B cell (primary cell): ENCODE results near the gene MAFB. TPM values are rescaled to one million over a fixed set of nuclear protein-coding genes. Genes with fewer than 3 reads are reported as not detected.

Source experiments
- ATAC-seq: fragments of 200-7000 bp; cut with Tn5 transposase; one replicate; pipeline ENCODE4 v1.10.0; 2021; ENCODE audit warnings: low read depth, mild to moderate bottlenecking, moderate number of reproducible peaks, moderate library complexity
- CTCF ChIA-PET: fragments of 350-600 bp; sonication (Branson Sonifier 250); formaldehyde crosslinking; loops from one replicate; lab custom pipeline; 2021; ENCODE audit warnings: antibody characterized with exemption, inconsistent platforms; lab: Charles Lee
- POLR2A ChIA-PET: fragments of 350-600 bp; sonication (Branson Sonifier 250); formaldehyde crosslinking; loops from one replicate; lab custom pipeline; 2021; ENCODE audit warnings: antibody characterized with exemption; lab: Charles Lee
- DNase-seq: peaks from one replicate; pipeline ENCODE4 v3.0.0; 2013
- H2AFZ ChIP-seq: 2 replicates; pipeline ENCODE4 v1.6.1; 2012; ENCODE audit warnings: mild to moderate bottlenecking, low read depth, low read length; ENCODE audit not compliant: insufficient read depth, poor library complexity, severe bottlenecking
- H3K27ac ChIP-seq, 2 donors: 1 replicate in 1 of 2; 2 replicates in 1 of 2; pipeline ENCODE4 v1.5.1; 2012 to 2013; ENCODE audit warnings: low read length in 2 of 2, mild to moderate bottlenecking in 2 of 2, moderate library complexity in 1 of 2
- H3K27me3 ChIP-seq, 4 experiments: fragments of 200-600 bp in 1 of 4; sonication (generic) in 1 of 4; replicated peaks in 1 of 4; 1 replicate in 2 of 4; 2 replicates in 2 of 4; pipeline versions ENCODE4 v1.6.1 to v1.7.0; 2013 to 2016; ENCODE audit warnings: low read length in 3 of 4, mild to moderate bottlenecking in 2 of 4, mixed read lengths in 1 of 4, moderate library complexity in 1 of 4; ENCODE audit not compliant: insufficient read depth in 4 of 4, control insufficient read depth in 3 of 4; ENCODE audit errors: control extremely low read depth in 1 of 4
- H3K36me3 ChIP-seq, 2 experiments: replicated peaks in 1 of 2; 1 replicate in 1 of 2; 2 replicates in 1 of 2; pipeline versions ENCODE4 v1.6.1 to v1.7.1; 2013; ENCODE audit warnings: low read length in 1 of 2; ENCODE audit not compliant: insufficient read depth in 2 of 2, control insufficient read depth in 1 of 2; ENCODE audit errors: control extremely low read depth in 1 of 2, extremely low read depth in 1 of 2
- H3K4me1 ChIP-seq, 2 donors: fragments of 200-600 bp in 1 of 2; sonication (generic) in 1 of 2; 1 replicate in 1 of 2; 2 replicates in 1 of 2; pipeline versions ENCODE4 v1.5.1 to v1.6.1; 2013 to 2017; ENCODE audit warnings: low read length in 2 of 2; ENCODE audit not compliant: control insufficient read depth in 2 of 2, insufficient read depth in 2 of 2
- H3K4me2 ChIP-seq: replicated peaks from 2 replicates; pipeline ENCODE3; 2012; ENCODE audit warnings: mild to moderate bottlenecking, low read depth, low read length; ENCODE audit not compliant: poor library complexity, severe bottlenecking
- H3K4me3 ChIP-seq, 5 experiments: fragments of 200-600 bp in 1 of 5; sonication (generic) in 1 of 5; 1 replicate in 3 of 5; 2 replicates in 2 of 5; pipeline versions ENCODE4 v1.5.1 to v1.7.0; 2011 to 2016; ENCODE audit warnings: low read length in 4 of 5, mild to moderate bottlenecking in 4 of 5, low read depth in 2 of 5, control low read depth in 1 of 5, moderate library complexity in 1 of 5; ENCODE audit not compliant: insufficient read depth in 1 of 5; ENCODE audit errors: control extremely low read depth in 1 of 5, extremely low read depth in 1 of 5
- H3K79me2 ChIP-seq: fragments of 200-600 bp; sonication (generic); one replicate; pipeline ENCODE4 v1.6.0; 2016; ENCODE audit warnings: low read length; ENCODE audit not compliant: control insufficient read depth, insufficient read depth
- H3K9ac ChIP-seq: fragments of 200-600 bp; sonication (generic); 2 replicates; pipeline ENCODE4 v1.6.1; 2017; ENCODE audit warnings: mild to moderate bottlenecking, low read length, moderate library complexity
- H3K9me3 ChIP-seq, 3 donors: one replicate each; pipeline versions ENCODE4 v1.6.1 to v1.7.1; 2013; ENCODE audit warnings: low read length in 2 of 3; ENCODE audit not compliant: control insufficient read depth in 2 of 3, insufficient read depth in 1 of 3; ENCODE audit errors: control extremely low read depth in 1 of 3
- H4K20me1 ChIP-seq: 2 replicates; pipeline ENCODE4 v1.6.0; 2012; ENCODE audit warnings: mild to moderate bottlenecking, low read length; ENCODE audit not compliant: insufficient read depth, control insufficient read depth, poor library complexity, severe bottlenecking
- H3K27ac Mint-ChIP-seq: one replicate; pipeline ENCODE4 v1.8.0; 2021; ENCODE audit warnings: mixed read lengths
- H3K27me3 Mint-ChIP-seq: one replicate; pipeline ENCODE4 v1.8.0; 2021; ENCODE audit warnings: mixed read lengths
- H3K4me1 Mint-ChIP-seq: one replicate; pipeline ENCODE4 v1.8.0; 2021; ENCODE audit warnings: mixed read lengths
- H3K4me3 Mint-ChIP-seq: one replicate; pipeline ENCODE4 v1.8.0; 2021; ENCODE audit warnings: mixed read lengths
- H3K9me3 Mint-ChIP-seq: one replicate; pipeline ENCODE4 v1.8.0; 2022; ENCODE audit warnings: mixed read lengths; ENCODE audit not compliant: insufficient read depth
- EZH2 ChIP-seq: IDR thresholded peaks from 2 replicates; pipeline ENCODE4 v1.6.1; 2012; ENCODE audit warnings: borderline replicate concordance, low read depth, mild to moderate bottlenecking, moderate library complexity, low read length; ENCODE audit not compliant: insufficient read depth, poor library complexity, severe bottlenecking
- WGBS: methylation state at CpG from one replicate; pipeline ENCODE4 v1.1.5; 2013; ENCODE audit warnings: missing lambda C conversion rate; ENCODE audit not compliant: insufficient coverage; 5-methylcytosine and 5-hydroxymethylcytosine counted together
- intact Hi-C: fragments of 100-400 bp; cut with micrococcal nuclease; formaldehyde crosslinking; loops from one replicate; pipeline ENCODE4 v1.10.0; 2022
- polyA plus RNA-seq: library from polyadenylated mRNA; depleted of rRNA; stranded (reverse); fragments of >200 nt; gene quantifications from 2 replicates; pipeline ENCODE4 v1.2.3, GENCODE V29; 2012
- total RNA-seq, 2 donors: library from RNA; stranded (reverse); fragments of 120-200 nt in 1 of 2; gene quantifications; 1 replicate in 1 of 2; 2 replicates in 1 of 2; pipeline versions ENCODE4 v1.2.3 to v1.2.4, GENCODE V29; 2013 to 2022
- TF ChIP-seq, protein P1 (sequence below): fragments of 200-600 bp; IDR thresholded peaks from one replicate; pipeline ENCODE4 v1.8.0; 2022; ENCODE audit warnings: antibody characterized with exemption, mild to moderate bottlenecking

Gene MAFB
- total and polyA plus RNA-seq, 2 donors (not counting 1 experiment from before 2014, with no cell fraction given): 1.6 to 1.8 TPM

DNA sequence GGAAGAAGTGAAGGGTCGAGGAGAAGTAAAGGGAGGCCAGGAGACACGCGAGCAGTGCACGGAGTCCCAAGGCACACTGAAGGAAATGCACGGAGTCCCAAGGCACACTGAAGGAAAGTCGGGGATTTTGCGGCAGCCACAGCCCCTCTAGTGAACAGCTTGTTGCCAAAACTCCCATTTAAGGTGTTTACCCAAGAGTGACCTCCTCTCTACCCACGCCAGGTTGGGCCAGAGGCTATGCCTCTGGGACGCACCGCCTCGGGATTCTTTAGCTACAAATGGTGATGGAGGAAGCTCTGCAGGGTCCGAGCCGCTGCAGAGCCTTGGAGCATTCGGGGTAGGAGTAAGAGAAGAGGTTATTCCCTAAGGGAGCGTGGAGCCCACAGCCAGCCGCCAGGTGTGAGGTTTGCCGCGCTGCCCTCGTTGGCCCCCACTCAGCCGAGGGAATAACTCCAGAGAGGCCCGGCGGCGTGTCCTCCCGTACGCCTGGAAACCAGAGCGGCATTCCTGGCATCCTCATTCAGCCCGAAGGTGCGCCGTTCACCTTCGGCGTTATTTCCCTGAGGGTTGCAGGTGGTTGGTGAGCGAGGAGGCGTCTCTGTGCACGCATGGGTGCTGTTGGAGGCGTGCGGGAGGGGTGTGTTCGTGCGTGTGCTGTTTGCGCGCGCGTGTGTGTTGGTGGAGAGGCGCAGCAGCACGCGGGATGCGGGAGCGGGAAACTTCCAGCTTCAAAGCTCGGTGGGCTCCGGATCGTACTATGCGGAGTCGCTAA is 3.4 kb upstream of the MAFB start:
- ChIA-PET CTCF (no interaction called here), POLR2A (no interaction called here)
- Histone ChIP-seq H3K27me3 (peaks cover 0 to 67% (median 43%) of the 10 kb centered on the region in 4 experiments), H3K36me3 (no peaks in the 10 kb centered on the region), H3K4me2 (no peak overlapping the region), H2AFZ (no peak overlapping the region), H3K79me2 (no peaks in the 10 kb centered on the region), H3K4me1 (peaks cover 21 to 28% of the 10 kb centered on the region in 2 donors), H4K20me1 (no peaks in the 10 kb centered on the region), H3K27ac (no peak overlapping the region), H3K4me3 (no peak overlapping the region), H3K9ac (no peak overlapping the region), H3K9me3 (peaks cover 0 to 13% (median 0%) of the 10 kb centered on the region in 3 donors)
- peaks cover 12% of the 10 kb centered on the region for H3K4me1 Mint-ChIP-seq
- TF ChIP-seq, protein P1, sequence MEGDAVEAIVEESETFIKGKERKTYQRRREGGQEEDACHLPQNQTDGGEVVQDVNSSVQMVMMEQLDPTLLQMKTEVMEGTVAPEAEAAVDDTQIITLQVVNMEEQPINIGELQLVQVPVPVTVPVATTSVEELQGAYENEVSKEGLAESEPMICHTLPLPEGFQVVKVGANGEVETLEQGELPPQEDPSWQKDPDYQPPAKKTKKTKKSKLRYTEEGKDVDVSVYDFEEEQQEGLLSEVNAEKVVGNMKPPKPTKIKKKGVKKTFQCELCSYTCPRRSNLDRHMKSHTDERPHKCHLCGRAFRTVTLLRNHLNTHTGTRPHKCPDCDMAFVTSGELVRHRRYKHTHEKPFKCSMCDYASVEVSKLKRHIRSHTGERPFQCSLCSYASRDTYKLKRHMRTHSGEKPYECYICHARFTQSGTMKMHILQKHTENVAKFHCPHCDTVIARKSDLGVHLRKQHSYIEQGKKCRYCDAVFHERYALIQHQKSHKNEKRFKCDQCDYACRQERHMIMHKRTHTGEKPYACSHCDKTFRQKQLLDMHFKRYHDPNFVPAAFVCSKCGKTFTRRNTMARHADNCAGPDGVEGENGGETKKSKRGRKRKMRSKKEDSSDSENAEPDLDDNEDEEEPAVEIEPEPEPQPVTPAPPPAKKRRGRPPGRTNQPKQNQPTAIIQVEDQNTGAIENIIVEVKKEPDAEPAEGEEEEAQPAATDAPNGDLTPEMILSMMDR: no peak
- TF ChIP-seq EZH2: no peak
- intact Hi-C loops: no loop called here
- ATAC-seq (no peak), DNase-seq (no peak)
- H3K4me3 Mint-ChIP-seq: no peak overlapping the region
- no peaks in the 10 kb centered on the region for H3K9me3 Mint-ChIP-seq
- H3K27ac Mint-ChIP-seq: no peak overlapping the region
- WGBS: 13% methylated on average over 48 of the region's 52 CpGs
- H3K27me3 Mint-ChIP-seq: peaks cover 70% of the 10 kb centered on the region

DNA sequence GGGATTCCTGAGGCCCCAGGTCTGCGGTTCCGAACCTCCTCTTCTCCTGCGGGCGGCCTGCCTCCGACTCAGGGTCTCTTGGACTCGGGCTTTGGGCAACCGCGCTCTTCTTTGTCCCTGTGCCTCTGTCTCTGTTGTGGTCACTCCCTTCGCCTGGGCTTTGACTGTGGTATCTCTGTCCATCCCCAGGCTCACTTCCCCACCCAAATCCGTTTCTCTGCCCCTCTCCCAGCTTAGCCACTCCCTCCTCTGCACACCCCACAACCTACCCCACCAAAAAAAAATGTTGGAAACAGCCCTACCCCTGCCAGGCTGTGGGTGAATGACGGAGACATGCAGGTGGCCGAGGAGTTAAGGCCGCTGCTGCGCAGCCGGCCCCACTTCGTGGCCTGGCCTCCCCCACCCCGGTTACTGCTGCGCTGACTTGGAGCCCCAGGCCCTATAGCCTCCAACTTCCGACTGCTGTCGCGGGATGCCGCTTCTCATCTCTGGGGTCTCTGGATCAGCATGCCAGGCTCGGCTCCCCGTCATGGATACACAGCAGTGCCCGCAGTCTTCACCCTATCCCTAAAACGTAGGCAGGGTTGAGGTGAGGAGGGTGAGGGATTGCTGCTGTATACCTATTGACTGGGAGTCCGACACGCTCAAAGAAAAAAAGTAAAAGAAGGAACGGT is 2.7 kb upstream of the MAFB start:
- Histone ChIP-seq H3K9ac (no peak overlapping the region), H3K9me3 (peaks cover 0 to 13% (median 0%) of the 10 kb centered on the region in 3 donors), H3K4me1 (peaks cover 23 to 30% of the 10 kb centered on the region in 2 donors), H3K4me2 (no peak overlapping the region), H3K27me3 (peaks cover 0 to 66% (median 43%) of the 10 kb centered on the region in 4 experiments), H3K4me3 (no peak overlapping the region), H3K36me3 (no peaks in the 10 kb centered on the region), H3K79me2 (no peaks in the 10 kb centered on the region), H2AFZ (no peak overlapping the region), H4K20me1 (no peaks in the 10 kb centered on the region), H3K27ac (no peak overlapping the region)
- ChIA-PET POLR2A (no interaction called here), CTCF (no interaction called here)
- Mint-ChIP-seq H3K4me3 (no peak overlapping the region), H3K27me3 (peaks cover 68% of the 10 kb centered on the region), H3K4me1 (peaks cover 12% of the 10 kb centered on the region), H3K27ac (peak overlapping the region; percentile 3), H3K9me3 (no peaks in the 10 kb centered on the region)
- WGBS: 12% methylated on average over 25 of the region's 29 CpGs
- DNase-seq (no peak), ATAC-seq (no peak)
- intact Hi-C loops: no loop called here
- TF ChIP-seq, protein P1: no peak
- no peak for TF ChIP-seq EZH2
